ENCODE data around the gene PKD2.
"Not testable (repeated sequence)": the region's sequence is repeated elsewhere in the genome, so short reads cannot be mapped to it uniquely, and the experiment has no call there.

Gene PKD2

DNA sequence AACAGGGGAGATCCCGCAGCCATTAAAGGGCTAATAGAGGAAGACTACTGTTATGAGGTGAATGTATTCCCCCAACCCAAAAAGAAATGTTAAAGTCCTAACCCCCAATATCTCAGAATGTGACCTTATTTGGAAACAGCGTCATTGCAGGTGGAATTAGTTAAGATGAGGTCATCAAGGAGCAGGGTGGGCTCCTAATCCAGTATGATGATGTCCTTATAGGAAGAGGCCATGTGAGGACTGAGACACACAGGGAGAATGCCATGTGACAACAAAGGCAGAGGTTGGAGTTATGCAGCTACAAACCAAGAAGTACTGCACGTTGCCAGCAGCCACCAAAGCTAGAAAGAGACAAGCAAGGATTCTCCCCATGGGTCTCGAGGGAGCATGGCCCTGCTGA, 17.7 kb upstream of the PKD2 start:
- no peak for DNase-seq

- DNase-seq = no peak
Measured at GRCh38 chr4:87995435-87995834, 12.0 kb upstream of the PKD2 start.

DNA sequence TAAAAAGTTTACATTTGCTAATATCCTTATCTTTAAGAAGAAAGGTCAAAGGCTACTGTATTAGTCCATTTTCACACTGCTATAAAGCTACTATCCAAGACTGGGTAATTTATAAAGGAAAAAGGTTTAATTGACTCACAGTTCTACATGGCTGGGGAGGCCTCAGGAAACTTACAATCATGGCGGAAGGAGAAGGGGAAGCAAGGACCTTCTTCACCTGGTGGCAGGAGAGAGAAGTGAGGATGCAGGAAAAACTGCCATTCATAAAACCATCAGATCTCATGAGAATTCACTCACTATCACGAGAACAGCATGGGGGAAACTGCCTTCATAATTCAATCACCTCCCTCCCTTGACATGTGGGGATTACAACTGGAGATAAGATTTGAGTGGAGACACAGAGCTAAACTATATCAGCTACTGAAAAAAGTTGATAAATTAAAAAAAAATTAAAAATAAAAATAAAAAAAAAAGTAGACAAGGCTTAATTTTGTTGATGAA, 8.2 kb upstream of the PKD2 start:
- DNase-seq = not testable (repeated sequence)

DNA sequence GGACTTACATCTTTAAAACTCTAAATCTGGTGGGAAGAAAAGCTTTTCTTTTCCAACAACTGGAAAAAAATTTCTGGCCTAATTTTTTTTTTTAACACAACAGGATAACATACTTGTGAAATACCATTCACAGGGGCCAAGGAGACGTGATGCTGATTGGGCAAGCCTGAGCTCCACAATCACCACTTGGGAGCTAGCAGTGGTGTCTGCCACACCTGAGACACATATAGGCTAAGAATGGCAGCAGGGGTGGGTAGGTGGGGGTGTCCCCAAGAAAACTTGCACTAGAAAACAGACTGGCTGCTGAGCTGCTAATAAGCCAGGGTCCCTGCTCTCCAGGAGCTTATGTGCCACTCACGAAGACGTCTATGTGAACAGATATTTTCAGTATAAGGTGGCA, 5.6 kb upstream of the PKD2 start:
- DNase-seq = no peak

DNA sequence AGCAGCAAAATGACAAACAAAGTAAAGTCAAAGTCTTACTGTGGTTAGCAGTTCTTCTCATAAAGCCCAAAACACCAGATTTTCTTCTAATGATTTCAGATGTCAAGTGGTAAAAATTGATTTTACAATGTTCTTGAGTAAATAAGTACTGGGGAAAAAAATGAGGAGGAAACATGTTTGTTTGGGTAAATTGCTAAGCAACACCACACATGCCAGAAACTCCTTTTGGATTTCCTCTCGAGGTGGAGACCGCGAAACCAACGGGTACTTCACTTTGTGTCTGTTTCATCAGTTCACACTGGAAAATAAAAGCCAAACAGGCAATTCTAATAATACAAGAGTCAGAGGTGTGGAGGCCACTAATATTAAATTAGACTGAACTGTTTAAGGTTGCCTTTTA, 4.6 kb upstream of the PKD2 start:
- peak; percentile 55 for DNase-seq

DNA sequence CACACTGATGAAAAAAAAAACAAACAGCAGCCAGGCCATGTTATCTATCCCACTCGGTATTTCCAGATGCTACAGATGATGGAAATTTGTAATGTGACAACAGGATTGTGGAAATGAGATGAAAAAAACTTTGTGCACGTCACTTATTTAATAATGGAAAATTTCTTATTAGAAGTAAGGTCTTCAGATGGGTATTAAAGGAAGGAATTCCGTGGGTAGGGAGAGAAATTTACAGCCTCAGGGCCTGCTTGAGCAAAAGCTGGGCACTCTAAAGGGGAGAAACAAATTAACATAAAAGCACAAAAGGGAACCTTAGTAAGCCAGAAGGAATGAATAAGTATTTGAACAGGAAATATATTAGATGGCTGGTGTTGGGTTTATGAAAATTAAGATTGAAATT, 4.2 kb upstream of the PKD2 start:
- DNase-seq = no peak

DNA sequence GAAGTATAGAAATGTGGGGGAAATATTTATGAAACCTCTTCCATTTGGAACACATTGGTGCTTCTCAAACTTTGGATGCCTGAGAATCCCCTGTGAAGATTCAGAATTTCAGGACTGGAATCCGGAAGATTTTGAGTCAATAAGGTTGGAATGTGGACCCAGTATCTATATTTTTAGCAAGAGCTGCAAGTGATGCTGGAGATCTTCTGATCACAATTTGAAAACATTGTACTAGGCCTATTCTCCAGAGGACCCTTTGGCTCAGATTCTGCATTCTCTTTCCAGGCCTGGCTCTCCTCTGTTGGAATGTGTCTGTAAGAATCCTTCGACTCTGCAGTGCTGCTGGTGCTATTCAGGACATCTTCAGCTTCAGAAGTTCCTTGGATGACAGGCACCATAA, 2.4 kb upstream of the PKD2 start:
- no peak for DNase-seq

GRCh38 chr4:88005946-88006345, 1.5 kb upstream of the PKD2 start:
- DNase-seq = no peak

- no peak for DNase-seq
Measured at GRCh38 chr4:88006956-88007303, 505 bp upstream of the PKD2 start.

DNA sequence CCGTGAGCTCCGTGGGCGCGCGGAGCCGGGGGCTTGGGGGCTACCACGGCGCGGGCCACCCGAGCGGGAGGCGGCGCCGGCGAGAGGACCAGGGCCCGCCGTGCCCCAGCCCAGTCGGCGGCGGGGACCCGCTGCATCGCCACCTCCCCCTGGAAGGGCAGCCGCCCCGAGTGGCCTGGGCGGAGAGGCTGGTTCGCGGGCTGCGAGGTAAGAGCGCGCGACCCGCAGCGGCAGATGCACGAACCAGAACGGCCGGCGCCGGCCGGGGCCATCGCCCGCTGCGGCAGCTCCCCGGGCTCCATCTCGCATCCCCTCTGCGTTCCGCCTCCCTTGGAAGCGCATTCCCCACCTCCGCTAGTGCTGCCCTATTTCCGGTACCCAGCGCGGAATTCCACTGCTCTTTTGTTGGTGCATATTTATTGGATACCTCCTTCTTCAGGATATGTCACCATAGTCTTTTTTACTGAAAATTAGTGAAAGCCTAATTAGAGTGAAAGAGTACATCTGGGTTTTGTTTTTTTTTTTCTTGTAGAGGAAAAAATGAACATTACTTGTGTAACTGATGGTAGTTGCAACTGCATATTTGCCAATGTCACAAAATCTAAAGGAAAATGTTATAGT, 797 bp downstream of the PKD2 start:
- peak; percentile 60 for DNase-seq

DNA sequence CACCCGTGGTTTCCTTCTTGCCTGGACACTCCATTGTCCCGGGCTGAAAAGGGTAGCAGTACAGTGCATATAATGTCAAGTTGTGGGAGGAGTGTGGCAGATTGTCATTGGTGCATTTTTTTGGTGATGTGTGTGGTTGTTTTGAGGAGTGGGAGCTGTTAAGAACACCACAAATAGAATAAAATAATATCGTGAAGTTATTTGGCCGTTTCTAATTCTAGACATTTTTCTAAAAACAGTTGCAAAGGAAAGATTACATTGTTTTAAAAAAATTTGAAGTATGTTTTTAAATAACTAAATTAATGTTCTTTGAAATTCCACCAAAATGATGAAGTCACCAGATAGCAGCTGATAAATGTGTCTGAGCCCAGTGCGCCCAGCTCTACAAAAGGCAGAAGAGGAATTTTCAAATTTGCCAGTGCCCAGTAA, 1.3 kb downstream of the PKD2 start:
- DNase-seq = peak; percentile 14

DNA sequence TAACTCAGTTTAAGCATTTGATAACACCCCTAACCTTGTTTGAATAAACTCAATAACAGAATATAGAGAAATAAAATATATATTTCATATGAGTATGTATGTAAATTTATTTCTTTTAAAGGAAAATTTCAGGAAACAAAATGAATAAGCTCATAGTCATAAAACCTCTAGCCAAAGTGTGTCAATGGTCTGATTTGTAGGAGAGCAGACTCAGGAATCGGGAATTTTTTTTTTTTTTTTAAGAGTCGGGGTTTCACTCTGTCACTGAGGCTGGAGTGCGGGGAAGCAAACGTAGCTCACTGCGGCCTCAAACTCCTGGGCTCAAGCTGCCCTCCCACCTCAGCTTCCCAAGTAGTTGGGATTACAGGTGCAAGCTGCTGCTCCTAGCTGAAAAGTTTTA, 2.4 kb downstream of the PKD2 start:
- no peak for DNase-seq

GRCh38 chr4:88010966-88011365, 3.5 kb downstream of the PKD2 start:
- no peak for DNase-seq

GRCh38 chr4:88012647-88013046, 5.2 kb downstream of the PKD2 start:
- DNase-seq = no peak

DNA sequence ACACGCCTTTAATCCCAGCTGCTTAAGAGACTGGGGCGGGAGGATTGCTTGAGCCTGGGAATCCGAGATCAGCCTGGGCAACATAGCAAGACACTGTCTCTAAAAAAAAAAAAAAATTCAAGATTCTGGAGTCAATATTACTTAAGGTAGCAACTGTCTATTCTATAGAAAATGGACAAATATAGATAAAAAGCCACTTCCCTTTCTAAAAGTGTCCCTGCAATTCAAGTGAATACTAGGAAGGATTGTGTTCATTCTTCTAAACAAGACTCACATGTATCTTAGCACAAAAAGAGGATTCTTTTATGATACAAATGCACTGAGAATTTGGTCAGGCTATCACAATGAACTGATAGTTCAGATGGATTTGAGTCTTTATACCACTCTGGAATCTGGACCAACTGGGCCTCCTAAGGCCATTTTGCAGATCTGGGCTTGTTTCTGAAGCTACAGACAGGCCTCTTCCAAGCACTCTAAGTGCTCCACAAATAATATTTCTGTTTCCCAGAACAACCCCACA, 7.0 kb downstream of the PKD2 start:
- DNase-seq = no peak

- no peak for DNase-seq
Measured at GRCh38 chr4:88015659-88016295, 8.3 kb downstream of the PKD2 start.

DNA sequence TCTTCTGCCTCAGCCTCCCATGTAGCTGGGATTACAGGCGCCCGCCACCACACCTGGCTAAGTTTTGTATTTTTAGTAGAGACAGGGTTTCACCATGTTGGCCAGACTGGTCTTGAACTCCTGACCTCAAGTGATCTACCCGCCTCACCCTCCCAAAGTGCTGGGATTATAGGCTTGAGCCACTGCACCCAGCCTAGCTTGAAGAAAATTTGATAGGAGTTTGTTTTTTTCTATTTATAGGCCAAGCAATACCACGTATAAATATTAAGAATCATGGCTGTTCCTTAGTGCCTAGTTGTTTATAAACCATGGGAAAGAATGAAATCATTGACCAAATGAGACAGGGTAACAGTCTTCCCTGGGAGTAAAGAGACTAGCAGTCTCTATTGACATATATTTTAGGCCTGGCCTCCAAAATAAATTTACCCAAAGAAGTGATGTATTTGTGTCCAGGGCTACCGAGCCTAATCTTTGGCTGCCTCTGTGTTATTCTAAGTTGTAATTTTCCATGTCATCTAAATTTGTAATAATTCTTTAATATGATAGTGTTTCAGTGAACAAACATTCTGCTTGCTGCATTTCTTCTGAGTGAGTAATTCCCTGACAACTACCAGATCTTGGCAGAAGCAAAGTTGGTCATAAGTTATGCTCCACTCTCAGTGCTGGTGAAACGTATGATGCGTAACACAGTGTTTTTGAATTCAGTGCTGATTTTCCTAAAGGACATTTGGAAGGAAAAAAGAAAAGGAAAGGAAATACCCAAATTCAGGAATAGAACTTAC, 10.3 kb downstream of the PKD2 start:
- DNase-seq = no peak

DNA sequence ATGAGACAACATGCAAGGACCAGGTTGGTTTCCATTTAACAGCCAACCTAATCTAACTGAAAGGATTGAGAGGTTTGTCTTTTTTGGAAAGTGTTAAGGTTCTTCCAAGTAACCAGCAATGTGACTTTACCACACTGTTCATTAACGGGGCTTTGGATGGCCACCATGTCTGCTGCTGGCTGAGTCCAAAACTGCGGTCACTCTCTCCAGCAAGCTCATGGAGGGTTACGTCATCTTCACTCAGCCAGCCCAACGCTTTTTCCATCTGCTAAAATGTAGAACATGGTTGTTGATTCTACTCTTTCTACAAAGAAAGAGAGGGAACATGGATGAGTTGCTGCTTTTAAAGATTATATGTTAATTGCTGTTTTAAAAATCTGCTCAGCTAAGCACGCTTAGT, 11.0 kb downstream of the PKD2 start:
- DNase-seq = no peak

GRCh38 chr4:88021824-88022223, 14.4 kb downstream of the PKD2 start:
- no peak for DNase-seq

DNA sequence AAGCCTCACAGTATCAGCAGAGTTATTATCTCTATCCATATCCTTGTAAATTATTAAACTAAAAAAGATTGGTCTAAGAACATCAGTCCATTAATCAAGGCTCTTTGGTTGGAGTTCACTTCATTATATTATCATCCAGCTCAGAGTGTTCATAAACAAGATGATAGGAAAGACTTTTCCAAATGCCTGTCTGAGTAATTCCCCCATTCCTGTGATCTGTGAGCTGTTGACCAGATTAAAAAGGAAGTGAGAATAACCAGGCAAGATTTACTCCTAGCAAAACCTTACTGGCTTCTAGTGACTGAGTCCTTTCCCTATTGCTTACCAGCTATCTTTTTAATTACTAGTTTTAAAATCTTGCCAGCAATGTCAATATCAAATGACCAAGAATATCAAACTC, 14.9 kb downstream of the PKD2 start:
- DNase-seq = no peak

DNA sequence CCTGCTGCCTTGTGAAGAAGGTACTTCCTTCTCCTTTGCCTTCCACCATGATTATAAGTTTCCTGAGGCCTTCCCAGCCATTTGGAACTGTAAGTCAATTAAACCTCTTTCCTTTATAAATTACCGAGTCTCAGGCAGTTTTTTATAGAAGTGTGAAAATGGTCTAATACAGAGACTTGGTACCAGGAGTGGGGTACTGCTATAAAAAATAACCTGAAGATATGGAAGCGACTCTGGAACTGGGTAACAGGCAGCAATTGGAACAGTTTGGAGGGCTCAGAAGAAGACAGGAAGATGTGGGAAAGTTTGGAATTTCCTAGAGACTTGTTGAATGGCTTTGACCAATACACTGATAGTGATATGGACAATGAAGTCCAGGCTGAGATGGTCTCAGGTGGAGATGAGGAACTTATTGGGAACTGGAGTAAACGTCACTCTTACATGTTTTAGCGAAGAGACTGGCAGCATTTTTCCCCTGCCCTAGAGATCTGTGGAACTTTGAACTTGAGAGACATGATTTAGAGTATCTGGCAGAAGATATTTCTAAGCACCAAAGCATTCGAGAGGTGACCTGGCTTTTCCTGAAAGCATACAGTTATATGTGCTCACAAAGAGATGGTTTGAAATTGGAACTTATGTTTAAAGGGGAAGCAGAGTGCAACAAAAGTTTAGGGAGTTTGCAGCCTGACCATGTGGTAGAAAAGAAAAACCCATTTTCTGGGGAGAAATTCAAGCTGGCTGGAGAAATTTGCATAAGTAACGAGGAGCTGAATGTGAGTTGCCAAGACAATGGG, 18.6 kb downstream of the PKD2 start:
- DNase-seq = not testable (repeated sequence)

DNA sequence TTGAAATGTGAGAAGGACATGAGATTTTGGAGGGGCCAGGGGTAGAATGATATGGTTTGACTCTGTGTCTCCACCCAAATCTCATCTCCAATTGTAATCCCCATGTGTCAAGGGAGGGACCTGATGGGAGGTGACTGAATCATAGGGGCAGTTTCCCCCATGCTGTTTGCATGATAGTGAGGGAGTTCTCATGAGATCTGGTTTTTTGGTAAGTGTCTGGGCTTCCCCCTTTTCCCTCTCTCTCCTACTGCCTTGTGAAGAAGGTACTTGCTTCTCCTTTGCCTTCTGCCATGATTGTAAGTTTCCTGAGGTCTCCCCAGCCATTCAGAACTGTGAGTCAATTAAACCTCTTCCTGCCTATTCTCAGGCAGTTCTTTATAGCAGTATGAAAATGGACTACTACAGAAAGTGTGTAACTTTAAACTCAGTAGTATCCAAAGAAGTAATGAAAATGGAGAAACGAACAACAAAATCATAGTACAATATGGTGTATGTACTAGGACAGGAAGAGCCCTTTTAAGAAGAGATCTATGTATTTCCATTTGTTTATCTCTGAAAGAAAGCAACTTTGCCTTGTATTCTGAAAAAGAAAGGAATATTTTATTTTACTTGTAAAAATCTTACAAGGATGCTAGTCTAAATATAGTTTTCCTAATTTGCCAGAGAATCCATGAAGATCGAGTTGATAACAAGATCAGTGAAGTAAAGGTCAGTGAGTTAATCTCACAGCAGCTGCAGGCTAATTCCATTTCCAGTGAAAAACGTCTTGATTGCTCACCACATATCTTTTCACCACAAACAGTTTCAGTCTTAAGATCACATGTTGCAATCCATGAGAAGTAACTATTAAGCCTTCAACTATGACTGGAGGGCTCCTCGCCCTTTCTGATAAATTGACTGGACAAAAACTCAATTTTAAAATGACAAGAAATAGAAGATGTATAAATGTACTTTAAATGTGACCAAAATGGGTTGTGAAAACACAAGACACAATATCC, 20.5 kb downstream of the PKD2 start:
- no peak for DNase-seq
